HCT116 (cell line): ENCODE data around the gene TP53.

Experiments used
- CTCF ChIP-seq, 3 experiments: fragments of 200-600 bp in 1 of 3; sonication (generic) in 1 of 3; IDR thresholded peaks in 2 of 3; conservative IDR thresholded peaks in 1 of 3; 2 replicates each; pipeline ENCODE4 v1.5.1; 2012 to 2017; ENCODE audit warnings: low read depth in 2 of 3, low read length in 2 of 3, antibody characterized with exemption in 1 of 3, borderline replicate concordance in 1 of 3, control low read depth in 1 of 3, mild to moderate bottlenecking in 1 of 3, mixed read lengths in 1 of 3, mixed run types in 1 of 3, moderate library complexity in 1 of 3; ENCODE audit not compliant: insufficient read depth in 1 of 3
- JUND ChIP-seq: IDR thresholded peaks from 2 replicates; pipeline ENCODE4 v1.6.1; 2012

GRCh38 chr17:7620835-7621234, 66.5 kb downstream of the TP53 start:
- no peak for TF ChIP-seq JUND
- no peak for TF ChIP-seq CTCF (IDR thresholded peaks at IDR 0.05 in 2 of 3, conservative IDR thresholded peaks at IDR 0.05 in 1 of 3; ENCODE audit: borderline replicate concordance in 1 of 3, insufficient read depth in 1 of 3, low read depth in 2 of 3, low read length in 2 of 3)
